Dedifferentiated amniotic fluid mesenchymal stem cell (primary cell): Measurements from ENCODE around the gene PPTC7.
"Not testable (repeated sequence)": the region's sequence is repeated elsewhere in the genome, so short reads cannot be mapped to it uniquely, and the experiment has no call there.

ENCODE experiments used
- DNase-seq: peaks from one replicate; pipeline ENCODE4 v3.0.0-alpha.2; 2016; ENCODE audit errors: extremely low spot score

PPTC7 gene

DNA sequence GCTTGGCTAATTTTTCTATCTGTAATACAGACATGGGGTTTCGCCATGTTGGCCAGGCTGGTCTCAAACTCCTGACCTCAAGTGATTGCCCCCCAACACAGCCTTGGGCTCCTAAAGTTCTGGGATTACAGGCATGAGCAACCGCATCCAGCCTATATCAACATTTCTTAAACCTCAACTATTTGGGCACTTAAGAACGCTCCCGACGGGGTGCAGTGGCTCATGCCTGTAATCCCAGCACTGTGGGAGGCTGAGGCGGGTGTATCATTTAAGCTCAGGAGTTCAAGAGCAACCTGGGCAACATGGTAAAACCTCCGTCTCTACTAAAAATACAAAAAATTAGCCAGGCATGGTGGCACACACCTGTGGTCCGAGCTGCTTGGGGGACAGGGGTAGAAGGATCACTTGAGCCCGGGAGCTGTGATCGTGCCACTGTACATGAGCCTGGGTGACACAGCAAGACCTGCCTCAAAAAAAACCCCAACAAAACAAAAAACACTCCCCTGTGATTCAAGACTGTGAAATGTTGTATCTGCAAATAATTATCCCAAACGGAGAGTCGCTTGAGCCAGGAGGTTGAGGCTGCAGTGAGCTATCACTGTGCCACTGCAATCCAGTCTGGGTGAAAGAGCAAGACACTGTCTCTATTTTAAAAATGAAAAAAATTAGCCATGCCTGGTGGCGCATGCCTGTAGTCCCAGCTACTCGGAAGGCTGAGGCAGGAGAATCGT, 21.5 kb downstream of the PPTC7 start:
- DNase-seq: peak; percentile 53

DNA sequence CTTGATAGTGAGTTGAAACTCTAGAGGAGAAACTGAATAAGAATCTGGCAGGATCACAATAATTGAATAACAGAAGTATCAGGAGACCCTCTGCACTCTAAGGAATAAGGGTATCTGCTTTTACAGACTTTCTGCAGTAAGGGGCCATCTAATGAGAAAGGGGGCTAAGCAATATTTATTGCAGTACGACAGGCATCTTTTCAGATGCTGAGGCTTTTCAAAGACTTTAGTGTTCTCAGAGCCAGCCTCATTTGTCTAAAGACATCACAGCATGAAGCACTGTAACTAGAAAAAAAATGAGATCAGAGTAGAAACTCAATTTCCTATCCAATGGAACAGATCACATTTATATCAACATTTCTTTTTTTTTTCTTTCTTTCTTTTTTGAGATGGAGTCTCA, 22.2 kb downstream of the PPTC7 start:
- no peak for DNase-seq

DNA sequence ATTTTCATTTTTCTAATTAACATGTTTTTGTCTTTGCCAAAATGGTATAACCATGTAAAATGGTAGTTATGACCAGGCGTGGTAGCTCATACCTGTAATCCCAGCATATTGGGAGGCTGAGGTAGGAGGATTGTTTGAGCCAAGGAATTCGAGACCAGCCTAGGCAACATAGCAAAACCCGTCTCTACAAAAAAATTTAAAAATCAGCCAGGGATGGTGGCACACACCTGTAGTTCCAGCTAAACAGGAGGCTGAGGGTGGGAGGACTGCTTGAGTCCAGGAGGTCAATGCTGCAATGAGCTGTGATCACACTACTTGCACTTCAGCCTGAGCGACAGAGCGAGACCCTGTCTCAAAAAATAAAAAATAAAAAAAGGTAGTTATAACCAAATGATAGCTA, 23.1 kb downstream of the PPTC7 start:
- DNase-seq: no peak

DNA sequence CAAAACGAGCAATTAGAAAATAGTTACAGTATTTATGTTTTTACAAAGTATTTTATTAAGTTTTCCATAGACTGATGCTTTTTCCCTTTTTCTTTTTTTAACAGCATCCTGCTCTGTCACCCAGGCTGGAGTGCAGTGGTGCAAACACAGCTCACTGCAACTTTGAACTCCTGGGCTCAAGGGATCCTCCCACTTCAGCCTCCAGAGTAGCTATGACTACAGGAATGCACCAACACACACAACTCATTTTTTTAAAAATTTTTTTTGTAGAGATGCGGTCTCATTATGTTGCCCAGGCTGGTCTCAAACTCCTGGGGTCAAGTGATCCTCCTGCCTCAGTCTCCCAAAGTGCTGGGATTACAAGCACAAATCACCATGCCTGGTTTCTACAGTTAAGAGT, 24.2 kb downstream of the PPTC7 start:
- DNase-seq: not testable (repeated sequence)

DNA sequence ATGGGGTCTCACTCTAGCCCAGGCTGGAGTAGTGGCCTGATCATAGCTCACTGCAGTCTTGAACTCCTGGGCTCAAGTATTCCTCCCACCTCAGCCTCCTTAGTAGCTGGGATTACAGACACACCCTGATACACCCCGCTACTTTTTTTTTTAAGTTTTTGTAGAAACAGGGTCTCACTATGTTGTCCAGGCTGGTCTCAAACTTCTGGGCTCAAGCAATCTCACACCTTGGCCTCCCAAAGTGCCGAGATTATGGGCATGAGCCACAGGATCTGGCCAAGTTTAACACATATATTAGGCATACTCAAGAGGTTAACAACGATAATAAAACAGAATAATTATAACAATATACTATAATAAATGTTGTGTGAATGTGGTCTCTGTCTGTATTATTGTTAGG, 25.8 kb downstream of the PPTC7 start:
- DNase-seq: no peak

DNA sequence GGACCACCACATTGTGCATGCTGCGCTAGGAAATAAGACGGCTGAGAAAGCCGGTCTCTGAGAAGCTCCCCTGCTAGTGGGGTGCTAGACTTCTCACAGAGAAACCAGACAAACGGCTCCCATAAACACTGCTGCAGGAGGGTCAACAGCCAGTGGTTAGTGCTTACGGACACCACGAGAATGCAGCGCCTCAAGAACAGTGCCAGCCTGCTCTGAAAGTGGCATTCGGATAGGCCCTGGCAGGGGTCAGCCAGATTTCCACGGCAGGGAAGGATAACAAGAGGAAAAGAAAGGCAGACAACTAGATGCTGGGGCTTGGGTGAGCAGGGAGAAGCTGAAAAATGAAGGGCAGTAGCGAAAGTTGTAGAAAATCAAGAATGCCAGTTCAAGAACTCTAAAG, 26.4 kb downstream of the PPTC7 start:
- no peak for DNase-seq

DNA sequence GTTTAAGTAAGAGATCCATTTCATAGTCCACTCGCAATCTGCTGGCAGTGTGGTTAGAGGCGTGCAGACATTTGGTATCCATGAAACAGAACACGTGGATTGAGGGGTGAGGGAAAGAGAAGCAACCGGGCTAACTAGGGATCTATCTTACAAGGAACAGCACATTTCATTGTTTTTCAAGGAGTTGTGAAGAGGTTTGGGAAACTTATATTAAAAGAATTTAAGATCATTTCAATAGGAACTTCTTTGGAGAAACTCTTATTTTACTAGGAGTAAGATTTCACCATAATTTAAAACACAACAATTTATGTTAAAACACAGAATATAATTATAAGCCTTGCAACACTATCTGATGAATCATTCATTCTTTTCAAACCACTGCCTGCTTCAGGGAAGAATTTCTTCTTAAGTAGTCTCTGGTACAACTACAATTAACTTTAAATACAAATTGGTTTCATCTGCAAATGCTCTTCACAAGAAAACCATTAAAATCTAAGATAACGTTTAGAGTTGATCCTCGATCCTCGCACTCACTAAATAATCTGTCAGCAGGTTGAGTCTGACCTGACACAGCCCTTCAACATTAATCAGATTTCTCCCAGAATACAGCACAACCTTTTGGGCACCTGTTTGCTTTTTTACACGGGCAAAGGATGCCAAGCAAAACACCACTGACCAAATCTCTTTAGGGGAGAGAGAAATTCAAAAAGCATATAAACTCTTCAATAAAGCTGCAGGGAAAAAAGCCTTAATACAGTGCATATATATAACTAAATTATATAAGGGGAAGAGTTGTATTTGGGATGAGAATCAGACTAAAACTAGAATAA, 27.3 kb downstream of the PPTC7 start:
- DNase-seq: peak; percentile 86

DNA sequence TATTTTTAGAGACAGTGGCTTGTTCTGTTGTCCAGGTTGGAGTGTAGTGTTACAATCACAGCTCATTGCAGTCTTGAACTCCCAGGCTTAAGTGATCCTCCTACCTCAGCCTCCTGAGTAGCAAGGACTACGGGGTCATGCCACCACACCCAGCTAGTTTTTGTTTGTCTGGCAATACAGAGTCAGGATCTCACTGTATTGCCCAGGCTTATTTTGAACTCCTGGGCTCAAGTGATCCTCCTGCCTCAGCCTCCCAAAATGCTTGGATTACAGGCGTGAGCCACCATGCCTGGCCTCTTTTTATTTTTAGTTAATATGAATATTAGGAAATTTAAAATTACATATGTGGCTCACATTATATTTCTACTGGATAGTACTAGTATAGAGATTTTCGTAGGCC, 28.9 kb downstream of the PPTC7 start:
- DNase-seq: no peak

DNA sequence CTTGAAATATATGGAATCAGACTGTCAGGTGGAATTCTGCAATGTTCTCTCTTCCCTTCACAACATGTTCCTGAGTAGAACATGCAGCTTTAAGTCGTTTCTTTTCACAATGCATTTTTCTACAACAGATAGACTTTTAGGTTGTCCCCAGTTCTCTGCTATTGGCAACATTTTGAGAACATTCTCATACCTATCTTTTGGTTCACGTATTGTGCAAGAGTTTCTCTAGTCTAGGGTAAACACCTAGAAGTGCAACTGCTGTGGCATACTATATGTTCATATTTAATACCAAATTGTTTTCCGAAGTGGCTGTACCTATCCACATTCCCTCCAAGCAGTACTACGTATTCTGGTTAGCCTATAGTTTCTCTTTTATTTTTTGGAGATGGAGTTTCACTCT, 32.1 kb downstream of the PPTC7 start:
- no peak for DNase-seq

DNA sequence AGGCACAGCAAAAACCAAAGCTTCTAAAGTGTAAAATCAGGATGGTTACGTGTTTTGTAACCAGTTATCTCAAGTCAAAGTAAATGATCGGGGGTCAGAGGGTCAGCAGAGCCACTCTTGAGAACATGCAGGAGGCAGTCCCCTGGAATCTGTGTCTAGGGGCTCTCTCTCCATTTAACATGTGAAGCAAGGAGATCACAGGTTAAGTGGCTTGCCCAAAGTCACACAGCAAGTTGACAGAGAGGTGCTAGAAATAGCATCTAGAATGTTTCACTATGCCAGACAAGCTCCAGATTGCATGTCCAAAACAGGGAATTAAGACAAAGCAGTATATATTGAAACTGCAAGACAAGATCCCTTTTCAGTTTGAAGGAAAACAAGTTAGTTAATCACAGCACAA, 33.4 kb downstream of the PPTC7 start:
- DNase-seq: no peak

DNA sequence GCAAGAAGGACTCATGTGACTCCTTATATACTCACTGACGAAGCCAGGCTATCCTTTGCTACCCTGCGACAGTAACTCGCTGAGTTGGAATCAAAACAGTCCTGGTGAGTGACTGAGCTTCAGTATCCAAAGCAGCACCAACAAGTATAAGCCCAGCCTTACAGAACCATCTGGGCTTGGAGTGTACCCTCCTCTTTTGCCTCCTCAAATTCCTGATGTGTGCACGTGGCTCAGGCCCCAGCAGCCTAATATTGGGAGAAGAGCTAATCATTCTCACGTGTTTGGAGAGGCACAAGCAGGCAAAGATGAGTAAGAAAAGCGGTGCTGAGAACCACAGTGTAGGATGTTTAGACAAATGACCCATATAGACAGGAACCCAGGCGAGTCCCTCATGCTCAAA, 34.4 kb downstream of the PPTC7 start:
- peak; percentile 29 for DNase-seq

DNA sequence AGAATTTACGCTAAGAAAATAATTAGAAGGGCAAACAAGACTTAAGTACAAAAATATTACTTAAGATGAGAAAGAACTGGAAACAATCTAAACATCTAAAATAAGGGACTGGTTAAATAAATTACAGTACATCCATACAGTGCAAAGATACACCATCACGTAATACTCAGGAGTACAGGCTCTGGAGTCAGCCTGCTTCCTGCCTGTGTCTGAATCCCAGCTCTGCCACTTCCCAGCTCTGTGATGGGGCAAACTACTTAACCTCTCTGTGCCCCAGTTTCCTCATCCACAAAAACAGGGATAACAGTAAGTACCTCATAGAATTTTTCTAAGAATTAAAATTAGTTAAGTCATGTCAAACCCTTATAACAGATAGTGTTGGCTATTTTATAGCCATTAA, 36.0 kb downstream of the PPTC7 start:
- no peak for DNase-seq

DNA sequence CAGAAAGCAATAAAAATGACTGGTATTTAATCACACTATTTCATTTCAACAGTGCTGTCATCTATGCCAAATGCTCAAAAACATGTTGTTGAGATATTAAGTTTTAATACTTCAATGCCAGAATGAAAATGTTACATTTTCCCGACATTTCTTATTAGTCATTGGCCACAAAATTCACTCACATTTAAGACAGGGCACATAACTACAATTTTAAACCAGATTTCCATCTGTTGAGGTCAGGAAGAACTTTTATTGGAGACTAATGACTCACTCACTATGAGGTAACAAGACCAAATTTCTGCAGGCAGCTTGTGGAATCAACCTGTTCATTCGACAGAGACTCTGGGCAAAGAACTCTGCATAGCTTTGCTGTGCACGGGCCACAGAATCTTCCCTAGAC, 36.8 kb downstream of the PPTC7 start:
- DNase-seq: peak; percentile 64

DNA sequence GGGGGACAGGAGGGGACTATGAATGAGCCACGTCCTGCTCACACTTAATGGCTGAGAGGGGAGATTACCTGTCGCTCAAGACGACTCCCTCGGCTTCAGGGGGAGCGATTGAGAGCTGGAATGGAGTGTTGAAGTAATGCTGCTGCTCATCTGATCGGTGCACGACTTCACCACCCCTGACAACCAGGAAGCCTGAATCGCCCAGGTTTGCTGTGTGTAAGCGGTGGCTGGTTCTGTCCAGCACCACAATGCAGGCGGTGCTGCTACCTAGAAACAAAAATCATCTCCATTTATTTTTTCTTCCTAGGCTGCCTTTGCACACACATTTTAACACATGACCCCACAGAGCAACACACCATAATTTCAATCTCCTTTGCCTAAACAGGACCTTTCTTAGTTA, 37.3 kb downstream of the PPTC7 start:
- no peak for DNase-seq

DNA sequence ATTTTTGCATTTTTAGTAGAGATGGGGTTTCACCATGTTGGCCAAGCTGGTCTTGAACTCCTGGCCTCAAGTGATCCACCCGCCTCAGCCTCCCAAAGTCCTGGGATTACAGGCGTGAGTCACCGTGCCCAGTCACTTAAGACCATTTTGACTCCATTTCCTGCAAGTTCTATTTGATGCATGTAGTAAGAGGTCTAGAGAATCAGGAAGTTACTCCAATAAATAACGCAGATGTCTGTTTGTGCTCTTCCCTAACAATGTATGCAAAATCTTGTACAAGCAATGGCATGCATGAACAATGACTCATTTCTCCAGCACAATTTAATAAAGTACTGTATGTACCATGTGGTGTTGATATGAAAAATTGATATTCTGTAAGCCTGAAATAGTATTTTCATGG, 37.9 kb downstream of the PPTC7 start:
- DNase-seq: not testable (repeated sequence)

DNA sequence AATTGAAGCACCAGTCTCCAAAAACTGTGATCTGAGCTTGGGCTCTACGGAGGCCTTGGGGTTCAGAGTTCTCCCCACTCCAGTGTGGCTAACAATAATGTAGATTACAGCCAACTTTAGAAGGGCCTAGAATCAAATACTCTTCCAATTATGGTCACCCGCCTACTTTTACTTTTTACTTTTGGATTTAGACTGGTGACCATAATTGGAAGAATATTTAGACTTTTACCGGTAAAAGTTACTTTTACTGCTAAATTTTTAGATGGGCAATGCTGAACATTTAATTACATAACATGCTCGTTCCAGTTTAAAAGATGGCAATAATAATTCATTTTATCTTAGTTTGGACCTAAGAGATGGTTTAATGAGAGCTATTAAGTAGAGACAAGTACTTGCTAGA, 39.2 kb downstream of the PPTC7 start:
- DNase-seq: no peak

DNA sequence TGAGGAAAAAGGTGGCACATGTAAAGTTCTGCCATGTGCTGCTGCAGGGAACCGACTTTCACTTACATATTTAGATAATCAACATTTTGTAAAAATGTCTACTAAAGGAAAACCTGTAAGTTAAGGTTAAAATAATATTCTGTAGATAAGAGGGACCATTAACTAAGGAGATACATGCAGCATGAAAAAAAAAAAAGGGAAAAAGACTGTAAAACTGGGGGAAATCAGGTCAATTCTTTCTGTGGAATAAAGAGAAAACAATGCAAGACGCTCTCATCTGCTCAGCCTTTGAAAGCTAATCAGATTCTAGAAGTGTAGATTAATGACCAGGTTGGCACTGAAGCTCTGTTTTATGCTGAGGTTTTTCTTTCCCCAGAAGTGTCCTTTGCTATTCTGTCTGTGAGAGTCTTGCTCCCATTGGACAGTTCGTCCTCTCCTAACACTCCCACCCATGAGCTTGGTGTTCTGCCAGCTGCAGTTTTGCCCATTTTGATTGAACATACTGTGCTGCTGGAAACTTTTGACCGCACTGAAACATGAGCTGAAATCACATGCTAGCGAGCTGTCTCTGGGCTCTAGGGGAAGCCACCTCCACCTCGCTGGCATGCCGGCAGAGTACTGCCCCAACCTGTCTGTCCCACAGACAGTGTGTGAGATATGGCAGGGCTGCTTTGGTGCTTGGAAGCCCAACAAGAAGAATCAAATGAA, 39.7 kb downstream of the PPTC7 start:
- no peak for DNase-seq

DNA sequence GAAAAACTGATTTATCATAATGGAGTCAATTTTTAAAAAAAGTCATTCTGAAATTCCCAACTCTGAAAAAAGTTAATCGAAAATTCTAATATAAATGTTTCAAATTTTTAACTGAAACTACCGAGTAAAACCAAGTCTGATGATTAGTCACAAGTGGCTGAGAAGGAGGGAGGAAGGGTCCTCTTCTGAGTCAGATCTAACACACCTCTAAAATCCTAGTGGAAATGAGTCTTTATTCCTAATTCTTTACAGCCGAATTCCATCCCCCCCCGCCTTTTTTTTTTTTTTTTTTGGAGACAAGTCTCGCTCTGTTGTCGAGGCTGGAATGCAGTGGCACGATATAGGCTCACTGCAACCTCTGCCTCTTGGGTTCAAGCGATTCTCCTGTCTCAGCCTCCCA, 43.1 kb downstream of the PPTC7 start:
- no peak for DNase-seq

DNA sequence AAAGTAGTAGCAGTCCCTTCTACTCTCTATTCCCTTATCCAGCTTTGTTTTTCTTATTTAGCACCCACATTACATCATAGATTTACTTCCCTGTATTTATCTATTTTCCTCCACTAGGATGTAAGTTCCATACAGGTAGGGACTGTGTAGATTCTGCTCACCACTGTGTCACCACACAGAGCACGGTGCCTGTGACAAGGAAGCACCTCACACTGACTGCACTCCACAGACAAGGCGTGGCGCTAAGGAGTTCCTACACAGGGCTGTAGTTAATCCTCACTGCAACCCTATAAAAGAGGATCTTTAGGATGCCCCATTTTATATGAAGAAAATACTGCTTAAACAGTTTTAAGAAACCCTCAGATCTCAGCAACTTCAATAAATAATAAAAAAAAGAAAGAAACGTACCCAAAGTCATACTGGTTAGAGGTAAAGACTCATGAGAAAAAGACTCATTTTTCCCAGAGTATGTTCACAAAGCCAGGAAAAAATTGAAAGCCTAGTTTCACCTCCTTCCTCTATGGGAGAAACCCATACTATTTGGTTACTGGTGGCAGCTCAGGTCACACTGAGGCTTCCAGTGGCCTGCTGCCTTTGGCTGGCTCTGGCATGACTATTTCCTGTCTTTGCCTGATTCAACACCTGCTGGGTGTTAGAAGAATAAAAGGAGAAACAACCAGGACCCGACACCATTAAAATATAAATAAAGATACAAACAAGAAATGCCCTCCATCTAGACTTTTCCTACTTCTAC, 44.1 kb downstream of the PPTC7 start:
- no peak for DNase-seq

DNA sequence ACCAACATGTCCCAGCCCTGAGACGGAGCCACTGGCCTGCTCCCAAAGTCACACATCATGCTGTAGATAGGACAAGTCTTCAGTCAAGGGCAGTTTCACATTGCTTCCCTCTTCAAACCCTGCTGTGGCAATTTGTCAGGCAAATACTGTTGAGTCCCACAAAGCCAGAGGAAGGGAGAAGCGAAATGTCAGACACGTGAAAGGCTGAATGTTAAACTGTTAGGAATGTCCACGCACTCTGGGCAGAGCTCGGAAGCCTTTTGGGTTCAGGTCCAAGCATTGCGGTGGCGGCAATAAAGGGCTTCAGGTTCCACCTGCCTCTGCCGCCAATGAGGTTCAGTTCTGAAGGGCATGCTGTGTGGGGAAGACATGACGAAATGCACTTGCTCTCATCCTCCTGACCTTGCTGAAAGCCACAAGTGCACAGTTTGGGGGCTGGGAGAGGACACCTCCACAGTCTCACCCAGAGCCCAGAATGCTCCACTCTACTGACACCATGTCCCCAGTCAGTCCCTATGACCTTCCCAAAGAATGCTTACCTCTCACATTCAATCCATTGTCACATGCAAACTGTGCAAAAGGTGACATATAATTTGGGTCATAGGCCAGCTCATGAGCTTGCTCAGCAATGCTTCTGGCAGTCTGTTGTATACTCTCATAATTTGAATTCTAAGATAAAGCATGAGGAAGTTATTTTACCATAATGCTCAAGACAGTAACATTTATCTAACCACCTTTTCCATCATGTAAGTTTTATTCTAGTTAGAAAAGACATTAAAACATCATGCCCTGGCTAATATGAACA, 45.3 kb downstream of the PPTC7 start:
- DNase-seq: no peak
